HG02943 (cell line): ENCODE data around the gene TMA16.
"Not testable (repeated sequence)": the region's sequence is repeated elsewhere in the genome, so short reads cannot be mapped to it uniquely, and the experiment has no call there.

Experiments used
- ATAC-seq: cut with Tn5 transposase; IDR thresholded peaks from one replicate; pipeline ENCODE4 v1.9.1; 2021; ENCODE audit warnings: mild to moderate bottlenecking, low read depth, moderate library complexity; ENCODE audit not compliant: unreplicated experiment

TMA16 gene

GRCh38 chr4:163505374-163505773 lies 10.9 kb downstream of the TMA16 start:
- no peak for ATAC-seq

DNA sequence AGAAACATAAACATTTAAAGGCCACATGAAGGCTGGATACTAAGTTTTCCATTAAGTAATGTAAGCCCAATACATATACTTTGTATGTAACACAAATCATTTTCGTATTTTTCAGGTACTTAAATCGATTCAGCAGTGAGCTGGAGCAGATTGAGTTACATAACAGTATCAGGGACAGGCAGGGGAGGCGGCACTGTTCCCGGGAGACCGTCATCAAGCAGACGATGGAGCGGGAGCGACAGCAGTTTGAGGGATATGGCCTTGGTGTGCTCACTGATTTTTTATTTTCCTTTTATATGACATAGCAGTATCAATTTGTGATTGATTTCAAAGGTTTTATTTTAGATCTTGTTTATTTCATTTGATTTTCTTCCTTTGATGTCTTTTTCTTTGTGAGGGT lies 20.7 kb downstream of the TMA16 start:
- no peak for ATAC-seq

GRCh38 chr4:163523791-163524365 lies 29.4 kb downstream of the TMA16 start:
- ATAC-seq, result no peak

DNA sequence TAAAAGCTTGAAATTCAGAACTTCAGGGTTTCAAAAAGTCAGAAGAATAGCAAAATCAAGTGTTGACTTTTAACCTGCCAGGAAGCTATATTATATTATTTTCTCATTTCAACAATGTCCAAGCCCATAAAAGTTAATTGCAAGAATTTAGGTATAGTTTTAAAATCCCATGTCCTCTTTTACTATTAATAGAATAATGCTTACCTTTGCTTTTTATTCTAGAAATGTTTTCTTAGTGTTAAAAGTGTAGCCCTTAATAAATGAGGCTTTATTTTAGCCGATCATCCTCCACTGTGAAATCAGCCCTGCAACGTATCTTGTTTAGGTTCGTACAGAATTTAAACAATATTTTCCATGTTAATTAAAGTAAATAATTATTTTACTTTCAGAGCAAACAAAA lies 31.5 kb downstream of the TMA16 start:
- ATAC-seq, result no peak

DNA sequence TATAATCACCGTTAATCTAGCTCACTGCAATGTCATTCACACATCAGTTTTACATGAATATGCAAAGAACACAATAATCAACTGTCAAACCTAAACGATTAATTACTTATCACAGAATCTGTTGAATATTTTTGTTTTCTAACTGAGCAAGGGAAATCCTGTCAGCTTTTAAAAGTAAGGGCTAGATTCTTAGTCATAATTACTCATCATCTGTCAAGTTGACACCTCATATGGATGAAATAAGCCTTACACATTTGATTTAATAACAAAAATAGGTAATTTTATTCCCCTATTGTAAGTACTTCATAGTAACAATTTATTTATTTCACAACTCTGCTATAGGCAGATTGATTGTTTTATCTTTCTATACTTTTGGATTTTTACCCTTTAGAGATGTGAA lies 32.7 kb downstream of the TMA16 start:
- no peak for ATAC-seq

- no peak for ATAC-seq
Measured at GRCh38 chr4:163528653-163529052, 34.2 kb downstream of the TMA16 start.

- no peak for ATAC-seq
Measured at GRCh38 chr4:163534056-163534455, 39.6 kb downstream of the TMA16 start.

GRCh38 chr4:163535657-163536056 lies 41.2 kb downstream of the TMA16 start:
- ATAC-seq, result no peak

GRCh38 chr4:163536091-163536490 lies 41.6 kb downstream of the TMA16 start:
- no peak for ATAC-seq

DNA sequence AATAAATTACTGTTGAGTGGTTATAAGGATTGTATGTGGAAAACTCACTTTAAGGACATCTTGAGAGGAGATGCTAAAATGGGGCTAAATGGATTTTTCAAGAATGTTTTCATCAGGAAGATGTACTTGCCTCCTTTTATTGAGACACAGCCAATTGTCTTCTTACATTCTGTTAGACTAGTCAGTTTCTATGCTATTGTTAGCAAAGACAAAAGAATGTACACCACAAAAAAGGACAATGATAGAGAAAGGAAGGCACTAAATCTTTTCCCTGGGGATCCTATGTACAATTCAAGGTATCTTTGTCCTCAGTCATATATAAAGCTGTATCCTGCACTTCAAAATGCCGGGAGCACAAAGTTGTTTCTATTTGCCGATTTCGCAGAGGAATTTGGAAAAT lies 42.6 kb downstream of the TMA16 start:
- no peak for ATAC-seq

DNA sequence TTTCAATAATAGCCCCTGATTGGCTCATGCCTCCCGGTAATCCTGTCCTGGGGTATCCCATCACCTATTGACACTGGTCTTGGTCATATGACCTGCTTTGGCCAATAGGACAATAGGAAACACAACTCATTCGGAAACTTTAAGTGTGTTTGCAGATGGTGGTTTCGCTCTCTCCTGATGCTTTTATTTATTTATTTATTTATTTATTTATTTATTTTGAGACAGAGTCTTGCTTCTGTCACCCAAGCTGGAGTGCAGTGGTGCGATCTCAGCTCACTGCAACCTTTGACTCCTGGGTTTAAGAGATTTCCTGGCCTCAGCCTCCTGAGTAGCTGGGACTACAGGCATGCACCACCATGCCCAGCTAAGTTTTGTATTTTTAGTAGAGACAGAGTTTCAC lies 44.3 kb downstream of the TMA16 start:
- not testable (repeated sequence) for ATAC-seq

- no peak for ATAC-seq
Measured at GRCh38 chr4:163540448-163540847, 46.0 kb downstream of the TMA16 start.

- no peak for ATAC-seq
Measured at GRCh38 chr4:163540977-163541376, 46.5 kb downstream of the TMA16 start.

DNA sequence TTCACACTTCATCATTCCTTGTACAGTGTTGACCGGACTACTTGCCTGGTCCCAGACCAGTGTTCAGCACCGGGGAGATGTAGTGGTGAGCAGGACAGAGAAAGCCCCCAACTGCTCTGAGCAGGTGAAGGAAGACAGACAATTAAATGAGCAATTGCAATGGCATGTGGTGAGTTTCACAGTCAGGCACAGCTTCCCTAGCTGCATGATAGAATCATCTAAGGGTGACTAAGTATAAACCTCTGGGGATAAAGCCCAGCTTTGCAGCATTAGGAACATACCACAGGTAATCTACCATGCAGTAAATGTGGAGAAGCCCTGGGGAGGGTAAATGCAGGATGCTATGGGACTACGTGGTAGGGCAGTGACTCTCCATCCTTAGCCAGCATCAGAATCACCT lies 47.8 kb downstream of the TMA16 start:
- ATAC-seq, result no peak

GRCh38 chr4:163544407-163545038 lies 50.0 kb downstream of the TMA16 start:
- ATAC-seq, result peak; percentile 85

- no peak for ATAC-seq
Measured at GRCh38 chr4:163548481-163549243, 54.2 kb downstream of the TMA16 start.

- no peak for ATAC-seq
Measured at GRCh38 chr4:163550869-163551267, 56.4 kb downstream of the TMA16 start.

DNA sequence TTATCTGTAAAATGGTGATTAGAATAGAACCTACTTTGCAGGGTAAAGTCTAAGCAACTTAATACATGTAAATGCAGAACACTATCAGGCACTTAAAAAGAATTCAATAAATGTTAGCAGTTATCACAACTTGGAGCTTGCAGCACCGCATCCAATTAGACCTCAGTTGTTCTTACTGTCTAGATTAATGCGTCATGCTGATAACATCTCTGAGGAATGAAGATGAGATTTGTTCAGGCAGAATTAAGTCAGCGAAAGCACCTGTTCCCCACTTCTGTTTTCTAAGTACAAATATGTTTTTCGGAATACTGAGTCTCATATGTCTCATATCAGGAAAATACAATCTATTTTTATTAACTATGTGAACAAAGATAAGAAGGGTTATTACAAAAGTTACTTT lies 58.7 kb downstream of the TMA16 start:
- no peak for ATAC-seq

- ATAC-seq, result no peak
Measured at GRCh38 chr4:163554870-163555465, 60.5 kb downstream of the TMA16 start.

DNA sequence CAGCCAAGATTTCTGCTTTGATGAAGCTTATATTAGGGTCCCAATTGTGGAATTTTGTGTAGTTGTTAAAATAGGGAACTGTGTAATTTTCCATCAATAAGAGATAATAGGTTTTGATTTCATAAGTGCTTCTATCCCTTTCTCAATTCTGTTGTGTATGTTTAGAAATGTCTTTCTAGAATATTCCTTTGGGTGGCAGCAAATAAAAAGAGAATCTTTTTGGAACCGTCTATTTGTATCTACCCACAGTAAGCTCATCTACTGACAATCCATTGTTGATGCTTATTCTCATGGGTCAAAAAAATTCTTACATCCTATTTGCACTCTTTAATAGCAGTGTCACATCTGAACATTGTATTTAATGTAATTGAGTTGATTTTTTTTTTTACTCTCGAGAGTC lies 61.7 kb downstream of the TMA16 start:
- no peak for ATAC-seq

DNA sequence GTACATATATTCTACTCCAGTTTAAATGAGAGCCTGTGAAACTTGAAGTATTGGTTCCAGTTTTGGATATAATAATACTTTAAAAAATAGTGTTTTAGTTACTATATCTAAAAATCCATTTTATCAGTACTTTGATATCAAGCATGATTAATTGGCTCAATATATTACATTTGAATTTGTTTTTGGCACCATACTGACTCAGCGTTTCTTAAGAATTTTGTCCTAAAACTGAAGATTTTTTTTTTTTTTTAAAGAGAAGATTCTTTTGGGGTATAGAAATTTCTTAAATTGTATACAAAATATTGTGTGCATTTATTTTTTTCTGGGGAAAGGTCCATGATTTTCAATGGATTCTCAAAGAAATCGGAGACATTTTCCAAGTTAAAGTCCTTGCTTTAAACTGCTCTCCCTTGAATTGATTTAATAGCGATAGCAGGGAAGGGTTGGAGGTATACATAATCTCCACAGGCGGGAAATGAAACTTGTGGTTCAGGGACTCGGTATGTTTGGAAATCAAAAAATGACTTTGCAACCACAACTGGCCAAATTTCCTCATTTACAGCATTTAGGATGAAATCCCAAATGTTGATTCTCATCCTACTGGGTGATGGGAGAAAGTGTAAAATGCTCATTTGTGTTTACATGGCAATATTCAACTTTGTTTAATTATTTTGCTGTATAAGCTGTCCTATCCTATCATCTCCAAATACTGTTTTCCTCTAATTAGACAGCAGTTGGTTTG lies 62.3 kb downstream of the TMA16 start:
- ATAC-seq, result no peak
